Vein endothelial cell (primary cell): ENCODE results near the gene RNF113B. TPM values are rescaled to one million over a fixed set of nuclear protein-coding genes. Genes with fewer than 3 reads are reported as not detected.

Source experiments
- small RNA-seq: library from RNA; depleted of rRNA; stranded (forward); fragments of <200 nt; gene quantifications from one replicate; pipeline ENCODE3, GENCODE V24; 2012
- total RNA-seq: library from RNA; depleted of rRNA; stranded (reverse); fragments of >200 nt; gene quantifications from 2 replicates; pipeline ENCODE4 v1.2.3, GENCODE V29; 2012

The RNF113B gene
- not detected in 2 replicates for total RNA-seq

DNA sequence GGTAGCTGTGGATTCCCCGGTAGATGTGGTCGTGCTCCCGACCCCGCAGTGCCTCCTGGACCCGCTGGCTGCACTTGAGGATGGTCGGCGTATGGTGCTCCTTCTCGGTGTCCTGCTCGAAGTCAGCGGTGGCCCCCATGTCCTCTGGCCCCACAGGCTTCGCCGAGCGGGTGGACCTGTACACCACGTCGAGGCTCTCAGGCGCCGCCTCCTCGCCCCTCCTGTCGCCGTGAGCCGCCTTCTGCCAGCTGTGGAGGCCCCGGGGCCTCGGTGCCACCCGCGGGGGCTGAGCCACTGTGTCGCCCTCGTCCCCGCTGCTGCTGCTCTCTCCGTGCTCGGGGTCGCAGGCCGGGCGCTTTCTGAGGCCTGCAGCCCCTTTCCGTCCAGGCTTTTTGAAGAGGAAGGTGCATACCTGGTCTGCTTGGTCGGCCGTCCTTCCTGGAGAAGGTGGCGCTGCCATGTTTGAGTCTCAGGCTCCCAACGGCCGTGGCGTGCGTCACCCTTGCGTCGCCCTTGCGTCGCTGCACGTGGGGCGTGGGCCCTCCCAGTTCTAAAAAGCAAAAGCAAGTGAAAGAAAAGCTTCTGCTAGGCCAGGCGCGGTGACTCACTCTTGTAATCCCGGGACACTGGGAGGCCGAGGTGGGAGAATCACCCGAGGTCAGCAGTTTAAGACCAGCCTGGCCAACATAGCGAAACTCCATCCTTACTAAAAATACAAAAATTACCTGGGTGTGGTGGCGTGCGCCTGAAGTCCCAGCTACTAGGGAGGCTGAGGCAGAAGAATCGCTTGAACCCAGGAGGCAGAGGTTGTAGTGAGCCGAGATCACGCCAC is at the start of gene RNF113B:
Gene RNF113B (minus strand): TSS at position 493 of the 832 bp plus-strand sequence. CDS start 33 bp downstream, at position 460.

GRCh38 chr13:98142380-98143156 is 34.5 kb downstream of the RNF113B start, which contains the start of gene FARP1:
Gene FARP1, plus strand, starts transcription at chr13:98143094. Its CDS starts 70,149 bp downstream, at chr13:98213243.

Small RNAs within 50 kb of the gene (small RNA-seq; reads per million reads assigned to genes)
- gene MIR3170, result 1.1 reads per million, percentile 63 among the genes with 10 or more reads in this experiment

Other genes with a start within 250 kb of the RNF113B start
- 121 and 171 TPM in 2 replicates for gene IPO5, start 223.6 kb downstream of the RNF113B start, total RNA-seq
- 25.1 and 28.7 TPM in 2 replicates for gene FARP1, start 34.2 kb downstream of the RNF113B start, total RNA-seq